ENCODE results near the gene ANKRD45. TPM values are rescaled to one million over a fixed set of nuclear protein-coding genes. Genes with fewer than 3 reads are reported as not detected.

ANKRD45 gene
- total RNA-seq, 1 experiment from 2014 or later: 0.31 TPM

- no CpG with 5 or more reads among the region's 3 CpGs for whole genome bisulfite sequencing (ENCODE audit: extremely low coverage, insufficient read length, low lambda C conversion rate)
- peaks cover 6% of the 10 kb centered on the region; the same call in 1 of the 2 replicates for H3K27me3 Mint-ChIP-seq (ENCODE audit: low read depth)
- Histone ChIP-seq H2BK120ac (ENCODE audit: low read depth, low read length, poor library complexity, severe bottlenecking) (no peak overlapping the region), H2BK20ac (ENCODE audit: low read depth, low read length, poor library complexity, severe bottlenecking) (no peak overlapping the region), H3K23me2 (ENCODE audit: insufficient read length, low read depth, low read length, poor library complexity, severe bottlenecking) (peaks cover 8% of the 10 kb centered on the region), H2BK5ac (ENCODE audit: insufficient read length, low read length) (no peak overlapping the region), H3K4me1 (ENCODE audit: insufficient read depth, low read length) (no peaks in the 10 kb centered on the region), H4K20me1 (ENCODE audit: control insufficient read depth, insufficient read depth, insufficient read length) (no peaks in the 10 kb centered on the region), H3K56ac (ENCODE audit: insufficient read length, low read depth, low read length) (no peak overlapping the region), H3K9ac (ENCODE audit: extremely low read depth, insufficient read length, low read length) (no peak overlapping the region), H3K79me2 (ENCODE audit: insufficient read depth, low read length) (no peaks in the 10 kb centered on the region), H2AK5ac (ENCODE audit: insufficient read length, low read length) (no peak overlapping the region), H4K5ac (ENCODE audit: insufficient read length, low read depth, low read length) (no peak overlapping the region), H4K8ac (replicated peaks; ENCODE audit: insufficient read length, low read depth, low read length) (no peak overlapping the region), H2BK12ac (ENCODE audit: insufficient read length, low read depth, low read length) (no peak overlapping the region), H3T11ph (ENCODE audit: low read length) (no peak overlapping the region), H3K23ac (ENCODE audit: insufficient read length, low read depth, low read length) (no peak overlapping the region), H3K9me3 (ENCODE audit: control insufficient read depth, low read depth, low read length) (no peaks in the 10 kb centered on the region), H3K27me3 (ENCODE audit: insufficient read depth, low read length) (no peaks in the 10 kb centered on the region), H3K4ac (ENCODE audit: low read depth, low read length) (no peak overlapping the region), H4K91ac (ENCODE audit: insufficient read length, low read depth, low read length) (no peak overlapping the region), H3K79me1 (ENCODE audit: insufficient read depth, low read depth, low read length, poor library complexity, severe bottlenecking) (no peaks in the 10 kb centered on the region), H3K27ac (ENCODE audit: insufficient read length, low read depth, low read length) (no peak overlapping the region), H3K14ac (ENCODE audit: insufficient read depth, low read length) (no peak overlapping the region), H3K18ac (ENCODE audit: insufficient read length, low read depth, low read length) (no peak overlapping the region), H2BK15ac (ENCODE audit: low read depth, low read length) (no peak overlapping the region), H2AFZ (ENCODE audit: low read length) (no peak overlapping the region), H3K4me2 (ENCODE audit: insufficient read depth, insufficient read length, low read length) (no peak overlapping the region)
- H3K27ac Mint-ChIP-seq: no peak overlapping the region
- H3K9me3 Mint-ChIP-seq: no peaks in the 10 kb centered on the region
- no peaks in the 10 kb centered on the region; a peak in 1 of 7 replicates for H3K36me3 Mint-ChIP-seq (ENCODE audit: insufficient read depth in 1 of 3, low read depth in 3 of 3)
- TF ChIP-seq CTCF (conservative IDR thresholded peaks at IDR 0.05): no peak
- H3K4me3 Mint-ChIP-seq: no peak overlapping the region; a peak in 1 of 5 replicates
- H3K4me1 Mint-ChIP-seq: peaks cover 13% of the 10 kb centered on the region in 2 experiments
- DNase-seq: no peak
These were observed 3.0 kb downstream of the ANKRD45 start for GRCh38 chr1:173666646-173667045.

All from H9 (cell line).